Hematopoietic multipotent progenitor cell treated with erythropoietin and hydrocortisone succinate and interleukin-3 and kit ligand, for 8 days (in vitro differentiated cells): ENCODE measurements around the gene IMMT.
A peak's percentile ranks its signal among the peaks of the same experiment; 100 is the strongest.
"Not testable (repeated sequence)": the region's sequence is repeated elsewhere in the genome, so short reads cannot be mapped to it uniquely, and the experiment has no call there.

Source experiments
- DNase-seq: peaks from one replicate; pipeline ENCODE4 v3.0.0-alpha.2; 2015

Gene IMMT

GRCh38 chr2:86225581-86225980, 30.3 kb upstream of the IMMT start:
- no peak for DNase-seq

GRCh38 chr2:86224645-86225355, 29.5 kb upstream of the IMMT start:
- no peak for DNase-seq

- no peak for DNase-seq
Measured at GRCh38 chr2:86223927-86224560, 28.8 kb upstream of the IMMT start.

GRCh38 chr2:86223140-86223926, 28.1 kb upstream of the IMMT start:
- no peak for DNase-seq

- DNase-seq: peak; percentile 80
Measured at GRCh38 chr2:86221066-86221684, 25.9 kb upstream of the IMMT start.

- DNase-seq: no peak
Measured at GRCh38 chr2:86219896-86220295, 24.6 kb upstream of the IMMT start.

GRCh38 chr2:86218124-86218523, 22.9 kb upstream of the IMMT start:
- no peak for DNase-seq

- peak; percentile 74 for DNase-seq
Measured at GRCh38 chr2:86216575-86217555, 21.6 kb upstream of the IMMT start.

- no peak for DNase-seq
Measured at GRCh38 chr2:86214503-86214832, 19.2 kb upstream of the IMMT start.

GRCh38 chr2:86213699-86214502, 18.6 kb upstream of the IMMT start:
- DNase-seq: peak; percentile 91

- no peak for DNase-seq
Measured at GRCh38 chr2:86213056-86213455, 17.8 kb upstream of the IMMT start.

GRCh38 chr2:86211796-86212188, 16.5 kb upstream of the IMMT start:
- no peak for DNase-seq

- DNase-seq: no peak
Measured at GRCh38 chr2:86211033-86211795, 16.0 kb upstream of the IMMT start.

GRCh38 chr2:86204458-86204857, 9.2 kb upstream of the IMMT start:
- DNase-seq: no peak

- no peak for DNase-seq
Measured at GRCh38 chr2:86203614-86204013, 8.4 kb upstream of the IMMT start.

GRCh38 chr2:86202702-86203101, 7.4 kb upstream of the IMMT start:
- no peak for DNase-seq

GRCh38 chr2:86202336-86202692, 7.1 kb upstream of the IMMT start:
- no peak for DNase-seq

GRCh38 chr2:86201671-86202335, 6.5 kb upstream of the IMMT start:
- peak; percentile 57 for DNase-seq

GRCh38 chr2:86200564-86200963, 5.3 kb upstream of the IMMT start:
- DNase-seq: not testable (repeated sequence)

- DNase-seq: no peak
Measured at GRCh38 chr2:86199834-86200177, 4.5 kb upstream of the IMMT start.
